HepG2 (cell line): ENCODE results near the gene UBE2G2. TPM values are rescaled to one million over a fixed set of nuclear protein-coding genes. Genes with fewer than 3 reads are reported as not detected.
A peak's percentile ranks its signal among the peaks of the same experiment; 100 is the strongest.

Source experiments
- CAMTA2 ChIP-seq: sonication (generic); formaldehyde crosslinking; IDR thresholded peaks from 2 replicates; pipeline ENCODE4 v1.4.0; 2020; ENCODE audit warnings: mild to moderate bottlenecking, missing genetic modification reagents, borderline replicate concordance
- FOXC1 ChIP-seq: sonication (generic); formaldehyde crosslinking; IDR thresholded peaks from 2 replicates; pipeline ENCODE4 v1.8.0; 2022; ENCODE audit warnings: mild to moderate bottlenecking, missing genetic modification reagents, borderline replicate concordance
- GTF2F1 ChIP-seq: fragments of 150-350 bp; IDR thresholded peaks from 2 replicates; pipeline ENCODE4 v1.6.1; 2014; ENCODE audit warnings: low read length
- JARID2 ChIP-seq: sonication (generic); formaldehyde crosslinking; IDR thresholded peaks from 2 replicates; pipeline ENCODE4 v1.8.1; 2023; ENCODE audit warnings: missing genetic modification reagents, inconsistent platforms; ENCODE audit not compliant: insufficient replicate concordance
- JUN ChIP-seq: sonication (generic); formaldehyde crosslinking; IDR thresholded peaks from 2 replicates; pipeline ENCODE4 v1.4.0; 2020; ENCODE audit warnings: mild to moderate bottlenecking, missing genetic modification reagents
- POLR2A ChIP-seq, 2 experiments: IDR thresholded peaks; 2 replicates each; pipeline ENCODE4 v1.6.1; 2011; ENCODE audit warnings: low read depth in 2 of 2, low read length in 2 of 2, mild to moderate bottlenecking in 1 of 2, moderate library complexity in 1 of 2; ENCODE audit not compliant: insufficient read depth in 1 of 2
- RARG ChIP-seq: sonication (generic); formaldehyde crosslinking; IDR thresholded peaks from 2 replicates; pipeline ENCODE4 v1.4.0; 2020; ENCODE audit warnings: low read depth, mild to moderate bottlenecking, missing genetic modification reagents
- REPIN1 ChIP-seq: sonication (generic); formaldehyde crosslinking; IDR thresholded peaks from 2 replicates; pipeline ENCODE4 v1.8.0; 2022; ENCODE audit warnings: missing genetic modification reagents, low read depth, mild to moderate bottlenecking, borderline replicate concordance
- ZBTB38 ChIP-seq: sonication (generic); formaldehyde crosslinking; IDR thresholded peaks from 2 replicates; pipeline ENCODE4 v1.5.1; 2020; ENCODE audit warnings: mild to moderate bottlenecking, missing genetic modification reagents
- ZNF670 ChIP-seq: sonication (generic); formaldehyde crosslinking; IDR thresholded peaks from 2 replicates; pipeline ENCODE4 v1.8.0; 2022; ENCODE audit warnings: mild to moderate bottlenecking, missing genetic modification reagents, borderline replicate concordance
- ZNF672 ChIP-seq: sonication (generic); formaldehyde crosslinking; IDR thresholded peaks from 2 replicates; pipeline ENCODE4 v1.8.1; 2022; ENCODE audit warnings: missing genetic modification reagents
- ZNF75D ChIP-seq: sonication (generic); formaldehyde crosslinking; IDR thresholded peaks from 2 replicates; pipeline ENCODE4 v1.8.1; 2023; ENCODE audit warnings: missing genetic modification reagents, mild to moderate bottlenecking, borderline replicate concordance
- polyA plus RNA-seq, 8 experiments: library from polyadenylated mRNA; depleted of rRNA in 3 of 8; stranded (reverse) in 7 of 8; unstranded in 1 of 8; fragments of >200 nt; fragmentation: Illumina TruSeq in 4 of 8; extraction: Trizol in 4 of 8; gene quantifications; 2 replicates each; pipeline versions ENCODE4 v1.2.1 to v1.2.3, GENCODE V29; 2011 to 2016; ENCODE audit warnings: low read depth in 4 of 8, missing spikeins in 1 of 8, mixed read lengths in 1 of 8; ENCODE audit not compliant: insufficient read depth in 1 of 8
- total RNA-seq, 5 experiments: library from RNA; depleted of rRNA; stranded (reverse); fragments of >200 nt; fragmentation: Illumina TruSeq; extraction: Trizol; gene quantifications; 2 replicates each; pipeline ENCODE4 v1.2.3, GENCODE V29; 2016; ENCODE audit warnings: low read depth in 1 of 5
- TF ChIP-seq, protein P1 (sequence below): fragments of 450-650 bp; IDR thresholded peaks from 2 replicates; pipeline ENCODE4 v1.6.1; 2016
- TF ChIP-seq, protein P2 (sequence below): IDR thresholded peaks from 2 replicates; pipeline ENCODE4 v1.6.1; 2016
- TF ChIP-seq, protein P3 (sequence below): sonication (generic); formaldehyde crosslinking; IDR thresholded peaks from 2 replicates; pipeline ENCODE4 v1.5.1; 2020; ENCODE audit warnings: mild to moderate bottlenecking, missing genetic modification reagents, moderate library complexity
- TF ChIP-seq, protein P4 (sequence below): sonication (generic); formaldehyde crosslinking; IDR thresholded peaks from 2 replicates; pipeline ENCODE4 v1.4.0; 2020; ENCODE audit warnings: missing genetic modification reagents
- TF ChIP-seq, protein P5 (sequence below): sonication (generic); formaldehyde crosslinking; IDR thresholded peaks from 2 replicates; pipeline ENCODE4 v1.5.1; 2020; ENCODE audit warnings: mild to moderate bottlenecking, missing genetic modification reagents, moderate library complexity

Gene UBE2G2
- total and polyA plus RNA-seq, 2 of the 13 experiments (the other 11 are each of a cell fraction or from before 2014, with no cell fraction given), result 55.4 to 92.0 TPM

DNA sequence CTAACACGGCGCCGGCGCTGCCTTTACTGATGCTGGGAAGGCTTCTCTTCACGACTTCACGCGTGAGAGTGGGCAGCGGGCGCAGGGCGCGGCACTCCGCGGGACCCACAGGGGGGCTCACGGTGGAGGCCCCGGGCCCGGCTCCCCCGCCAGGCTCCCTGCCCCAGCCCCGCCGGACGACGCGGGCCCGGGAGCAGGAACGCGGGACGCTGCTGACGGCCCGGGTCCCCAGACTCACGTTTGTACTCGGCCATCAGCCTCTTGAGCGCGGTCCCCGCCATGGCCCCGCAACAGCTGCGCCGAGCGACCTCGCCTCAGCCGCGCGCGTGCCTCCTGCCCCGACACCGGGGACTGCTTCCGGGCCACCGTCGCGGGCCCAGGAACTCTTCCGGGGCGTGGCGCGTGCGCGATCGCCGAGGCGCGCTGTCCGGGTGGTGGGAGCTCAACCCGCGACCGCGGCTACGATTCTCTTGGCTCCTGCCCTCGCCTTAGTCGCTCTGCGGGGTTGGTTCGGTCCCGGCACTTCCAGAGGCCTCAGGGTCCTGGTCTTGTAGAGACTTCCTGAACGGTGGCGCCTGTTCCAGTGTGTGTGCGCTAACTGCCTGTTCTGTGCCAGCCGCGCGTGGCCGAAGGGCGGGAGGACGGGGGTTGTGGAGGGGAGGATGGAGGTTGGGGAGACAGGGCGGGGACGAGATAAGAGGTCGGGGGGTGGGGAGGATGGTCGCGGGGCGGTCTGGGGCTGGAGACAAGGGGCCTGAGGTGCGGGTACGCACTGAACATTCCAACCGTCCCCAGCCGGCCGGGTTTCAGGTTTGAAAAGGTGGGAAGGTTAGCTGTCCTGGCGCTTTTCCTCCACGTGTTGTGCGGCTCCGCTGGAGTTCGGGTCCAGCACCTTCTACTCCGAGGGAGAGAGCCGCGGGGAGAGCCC, at the start of gene UBE2G2 (continued):
- TF ChIP-seq ZNF670, result peak; percentile 68; the same call in 1 of the 2 replicates
- TF ChIP-seq ZNF75D (CRISPR knock-in tag), result 0 out of 2 replicates have a peak, but pooled peaks have one; percentile 31
- no peak for TF ChIP-seq GTF2F1
- TF ChIP-seq JARID2 (CRISPR knock-in tag), result no peak
- TF ChIP-seq REPIN1, result no peak
- TF ChIP-seq, protein P1, sequence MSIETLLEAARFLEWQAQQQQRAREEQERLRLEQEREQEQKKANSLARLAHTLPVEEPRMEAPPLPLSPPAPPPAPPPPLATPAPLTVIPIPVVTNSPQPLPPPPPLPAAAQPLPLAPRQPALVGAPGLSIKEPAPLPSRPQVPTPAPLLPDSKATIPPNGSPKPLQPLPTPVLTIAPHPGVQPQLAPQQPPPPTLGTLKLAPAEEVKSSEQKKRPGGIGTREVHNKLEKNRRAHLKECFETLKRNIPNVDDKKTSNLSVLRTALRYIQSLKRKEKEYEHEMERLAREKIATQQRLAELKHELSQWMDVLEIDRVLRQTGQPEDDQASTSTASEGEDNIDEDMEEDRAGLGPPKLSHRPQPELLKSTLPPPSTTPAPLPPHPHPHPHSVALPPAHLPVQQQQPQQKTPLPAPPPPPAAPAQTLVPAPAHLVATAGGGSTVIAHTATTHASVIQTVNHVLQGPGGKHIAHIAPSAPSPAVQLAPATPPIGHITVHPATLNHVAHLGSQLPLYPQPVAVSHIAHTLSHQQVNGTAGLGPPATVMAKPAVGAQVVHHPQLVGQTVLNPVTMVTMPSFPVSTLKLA, result peak; percentile 45
- TF ChIP-seq RARG (CRISPR knock-in tag), result no peak
- peak; percentile 60; the same call in 1 of the 2 replicates for TF ChIP-seq FOXC1 (CRISPR knock-in tag)
- TF ChIP-seq CAMTA2 (CRISPR knock-in tag), result no peak
- TF ChIP-seq ZBTB38 (CRISPR knock-in tag), result peak; percentile 75
- TF ChIP-seq JUN, result no peak
- TF ChIP-seq POLR2A (IDR thresholded peaks at IDR 0.05; ENCODE audit: insufficient read depth in 1 of 2, low read depth in 2 of 2, low read length in 2 of 2), result peak; percentile 63 to 90
- TF ChIP-seq, protein P2, sequence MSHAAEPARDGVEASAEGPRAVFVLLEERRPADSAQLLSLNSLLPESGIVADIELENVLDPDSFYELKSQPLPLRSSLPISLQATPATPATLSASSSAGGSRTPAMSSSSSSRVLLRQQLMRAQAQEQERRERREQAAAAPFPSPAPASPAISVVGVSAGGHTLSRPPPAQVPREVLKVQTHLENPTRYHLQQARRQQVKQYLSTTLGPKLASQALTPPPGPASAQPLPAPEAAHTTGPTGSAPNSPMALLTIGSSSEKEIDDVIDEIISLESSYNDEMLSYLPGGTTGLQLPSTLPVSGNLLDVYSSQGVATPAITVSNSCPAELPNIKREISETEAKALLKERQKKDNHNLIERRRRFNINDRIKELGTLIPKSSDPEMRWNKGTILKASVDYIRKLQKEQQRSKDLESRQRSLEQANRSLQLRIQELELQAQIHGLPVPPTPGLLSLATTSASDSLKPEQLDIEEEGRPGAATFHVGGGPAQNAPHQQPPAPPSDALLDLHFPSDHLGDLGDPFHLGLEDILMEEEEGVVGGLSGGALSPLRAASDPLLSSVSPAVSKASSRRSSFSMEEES (CRISPR knock-in tag), result peak; percentile 57; the same call in 1 of the 2 replicates
- TF ChIP-seq ZNF672, result peak; percentile 50; the same call in 1 of the 2 replicates
- TF ChIP-seq, protein P3, sequence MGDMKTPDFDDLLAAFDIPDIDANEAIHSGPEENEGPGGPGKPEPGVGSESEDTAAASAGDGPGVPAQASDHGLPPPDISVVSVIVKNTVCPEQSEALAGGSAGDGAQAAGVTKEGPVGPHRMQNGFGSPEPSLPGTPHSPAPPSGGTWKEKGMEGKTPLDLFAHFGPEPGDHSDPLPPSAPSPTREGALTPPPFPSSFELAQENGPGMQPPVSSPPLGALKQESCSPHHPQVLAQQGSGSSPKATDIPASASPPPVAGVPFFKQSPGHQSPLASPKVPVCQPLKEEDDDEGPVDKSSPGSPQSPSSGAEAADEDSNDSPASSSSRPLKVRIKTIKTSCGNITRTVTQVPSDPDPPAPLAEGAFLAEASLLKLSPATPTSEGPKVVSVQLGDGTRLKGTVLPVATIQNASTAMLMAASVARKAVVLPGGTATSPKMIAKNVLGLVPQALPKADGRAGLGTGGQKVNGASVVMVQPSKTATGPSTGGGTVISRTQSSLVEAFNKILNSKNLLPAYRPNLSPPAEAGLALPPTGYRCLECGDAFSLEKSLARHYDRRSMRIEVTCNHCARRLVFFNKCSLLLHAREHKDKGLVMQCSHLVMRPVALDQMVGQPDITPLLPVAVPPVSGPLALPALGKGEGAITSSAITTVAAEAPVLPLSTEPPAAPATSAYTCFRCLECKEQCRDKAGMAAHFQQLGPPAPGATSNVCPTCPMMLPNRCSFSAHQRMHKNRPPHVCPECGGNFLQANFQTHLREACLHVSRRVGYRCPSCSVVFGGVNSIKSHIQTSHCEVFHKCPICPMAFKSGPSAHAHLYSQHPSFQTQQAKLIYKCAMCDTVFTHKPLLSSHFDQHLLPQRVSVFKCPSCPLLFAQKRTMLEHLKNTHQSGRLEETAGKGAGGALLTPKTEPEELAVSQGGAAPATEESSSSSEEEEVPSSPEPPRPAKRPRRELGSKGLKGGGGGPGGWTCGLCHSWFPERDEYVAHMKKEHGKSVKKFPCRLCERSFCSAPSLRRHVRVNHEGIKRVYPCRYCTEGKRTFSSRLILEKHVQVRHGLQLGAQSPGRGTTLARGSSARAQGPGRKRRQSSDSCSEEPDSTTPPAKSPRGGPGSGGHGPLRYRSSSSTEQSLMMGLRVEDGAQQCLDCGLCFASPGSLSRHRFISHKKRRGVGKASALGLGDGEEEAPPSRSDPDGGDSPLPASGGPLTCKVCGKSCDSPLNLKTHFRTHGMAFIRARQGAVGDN (CRISPR knock-in tag), result peak; percentile 98
- TF ChIP-seq, protein P4, sequence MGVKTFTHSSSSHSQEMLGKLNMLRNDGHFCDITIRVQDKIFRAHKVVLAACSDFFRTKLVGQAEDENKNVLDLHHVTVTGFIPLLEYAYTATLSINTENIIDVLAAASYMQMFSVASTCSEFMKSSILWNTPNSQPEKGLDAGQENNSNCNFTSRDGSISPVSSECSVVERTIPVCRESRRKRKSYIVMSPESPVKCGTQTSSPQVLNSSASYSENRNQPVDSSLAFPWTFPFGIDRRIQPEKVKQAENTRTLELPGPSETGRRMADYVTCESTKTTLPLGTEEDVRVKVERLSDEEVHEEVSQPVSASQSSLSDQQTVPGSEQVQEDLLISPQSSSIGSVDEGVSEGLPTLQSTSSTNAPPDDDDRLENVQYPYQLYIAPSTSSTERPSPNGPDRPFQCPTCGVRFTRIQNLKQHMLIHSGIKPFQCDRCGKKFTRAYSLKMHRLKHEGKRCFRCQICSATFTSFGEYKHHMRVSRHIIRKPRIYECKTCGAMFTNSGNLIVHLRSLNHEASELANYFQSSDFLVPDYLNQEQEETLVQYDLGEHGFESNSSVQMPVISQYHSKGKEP (CRISPR knock-in tag), result no peak
- TF ChIP-seq, protein P5, sequence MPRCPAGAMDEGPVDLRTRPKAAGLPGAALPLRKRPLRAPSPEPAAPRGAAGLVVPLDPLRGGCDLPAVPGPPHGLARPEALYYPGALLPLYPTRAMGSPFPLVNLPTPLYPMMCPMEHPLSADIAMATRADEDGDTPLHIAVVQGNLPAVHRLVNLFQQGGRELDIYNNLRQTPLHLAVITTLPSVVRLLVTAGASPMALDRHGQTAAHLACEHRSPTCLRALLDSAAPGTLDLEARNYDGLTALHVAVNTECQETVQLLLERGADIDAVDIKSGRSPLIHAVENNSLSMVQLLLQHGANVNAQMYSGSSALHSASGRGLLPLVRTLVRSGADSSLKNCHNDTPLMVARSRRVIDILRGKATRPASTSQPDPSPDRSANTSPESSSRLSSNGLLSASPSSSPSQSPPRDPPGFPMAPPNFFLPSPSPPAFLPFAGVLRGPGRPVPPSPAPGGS (CRISPR knock-in tag), result peak; percentile 82
